ENCODE results near the gene TMEM151A.

DNA sequence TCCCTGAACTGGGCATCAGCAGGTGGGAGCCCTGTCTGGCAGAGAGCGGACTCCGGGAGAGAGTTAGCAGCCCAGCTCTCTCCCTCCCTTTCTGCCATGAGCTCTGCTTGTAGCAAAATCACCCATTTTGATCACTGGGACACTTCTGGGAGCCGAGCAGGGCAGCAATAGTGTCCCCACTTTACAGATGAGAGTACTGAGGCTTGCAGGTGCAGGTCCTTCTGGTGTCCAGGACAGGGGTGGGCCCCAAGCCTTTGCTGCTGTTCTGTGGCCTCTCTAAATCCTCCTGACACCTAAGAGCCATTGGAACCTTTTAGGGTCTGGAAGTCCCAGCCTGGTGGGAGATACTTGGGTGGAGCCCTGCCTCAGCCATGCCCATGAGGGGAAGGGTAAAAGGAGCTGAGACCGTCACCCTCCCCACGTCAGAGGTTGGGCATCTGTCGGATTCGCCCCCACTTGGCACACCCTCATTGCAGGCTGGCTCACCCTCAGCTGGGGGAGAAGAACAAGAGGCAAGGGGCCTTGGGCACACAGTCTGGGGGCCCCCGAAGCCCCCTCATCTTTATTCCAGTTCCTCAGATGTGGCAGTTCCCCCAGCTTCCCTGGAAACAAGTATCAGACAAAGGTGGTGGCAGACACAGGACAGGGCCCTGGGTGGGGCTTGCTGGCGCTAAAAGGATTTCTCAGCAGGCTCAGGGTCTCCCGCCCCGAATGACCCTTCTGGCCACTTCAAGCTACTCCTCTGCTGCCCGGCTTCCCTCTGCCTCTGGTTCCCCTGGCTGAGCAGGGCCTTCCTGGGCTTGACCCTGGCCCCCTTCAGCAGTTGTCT, 40.1 kb downstream of the TMEM151A start:
- TF ChIP-seq, protein P1, sequence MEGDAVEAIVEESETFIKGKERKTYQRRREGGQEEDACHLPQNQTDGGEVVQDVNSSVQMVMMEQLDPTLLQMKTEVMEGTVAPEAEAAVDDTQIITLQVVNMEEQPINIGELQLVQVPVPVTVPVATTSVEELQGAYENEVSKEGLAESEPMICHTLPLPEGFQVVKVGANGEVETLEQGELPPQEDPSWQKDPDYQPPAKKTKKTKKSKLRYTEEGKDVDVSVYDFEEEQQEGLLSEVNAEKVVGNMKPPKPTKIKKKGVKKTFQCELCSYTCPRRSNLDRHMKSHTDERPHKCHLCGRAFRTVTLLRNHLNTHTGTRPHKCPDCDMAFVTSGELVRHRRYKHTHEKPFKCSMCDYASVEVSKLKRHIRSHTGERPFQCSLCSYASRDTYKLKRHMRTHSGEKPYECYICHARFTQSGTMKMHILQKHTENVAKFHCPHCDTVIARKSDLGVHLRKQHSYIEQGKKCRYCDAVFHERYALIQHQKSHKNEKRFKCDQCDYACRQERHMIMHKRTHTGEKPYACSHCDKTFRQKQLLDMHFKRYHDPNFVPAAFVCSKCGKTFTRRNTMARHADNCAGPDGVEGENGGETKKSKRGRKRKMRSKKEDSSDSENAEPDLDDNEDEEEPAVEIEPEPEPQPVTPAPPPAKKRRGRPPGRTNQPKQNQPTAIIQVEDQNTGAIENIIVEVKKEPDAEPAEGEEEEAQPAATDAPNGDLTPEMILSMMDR (conservative IDR thresholded peaks at IDR 0.05; ENCODE audit: low read length): no peak
- TF ChIP-seq EZH2phosphoT487 (IDR thresholded peaks at IDR 0.05; ENCODE audit: borderline replicate concordance): no peak
